Measurements from ENCODE around the gene FAM25C.
A peak's percentile ranks its signal among the peaks of the same experiment; 100 is the strongest.
"Not testable (repeated sequence)": the region's sequence is repeated elsewhere in the genome, so short reads cannot be mapped to it uniquely, and the experiment has no call there.

GRCh38 chr10:47986413-47987230 is 13.0 kb downstream of the FAM25C start:
- TF ChIP-seq CTCF (conservative IDR thresholded peaks at IDR 0.05; ENCODE audit: low read depth, low read length); MXI1 (IDR thresholded peaks at IDR 0.05; ENCODE audit: borderline replicate concordance, low read depth, low read length); BHLHE40 (IDR thresholded peaks at IDR 0.05; ENCODE audit: low read depth, low read length); ELK1 (IDR thresholded peaks at IDR 0.05; ENCODE audit: borderline replicate concordance, low read depth, low read length); RAD21 (IDR thresholded peaks at IDR 0.05; ENCODE audit: low read length); USF2 (IDR thresholded peaks at IDR 0.05; ENCODE audit: low read depth, low read length); FOS (IDR thresholded peaks at IDR 0.05; ENCODE audit: low read depth, low read length); CHD1 (IDR thresholded peaks at IDR 0.05; ENCODE audit: low read depth, low read length); MAZ (IDR thresholded peaks at IDR 0.05; ENCODE audit: borderline replicate concordance, low read depth, low read length); SMC3 (IDR thresholded peaks at IDR 0.05; ENCODE audit: low read depth, low read length): not testable (repeated sequence)
- TF ChIP-seq POLR2A (IDR thresholded peaks at IDR 0.05; ENCODE audit: low read depth, low read length), result 0 out of 2 replicates have a peak, but pooled peaks have one; percentile 29

Measured in IMR-90 (cell line).